Activated T-cell treated with anti-CD3 and anti-CD28 coated beads for 48 hours (primary cell): ENCODE results near the gene RANBP2.
"Not testable (repeated sequence)": the region's sequence is repeated elsewhere in the genome, so short reads cannot be mapped to it uniquely, and the experiment has no call there.

Experiments used
- DNase-seq: peaks from one replicate; pipeline ENCODE4 v3.0.0-alpha.2; 2020; ENCODE audit warnings: low read depth

Gene RANBP2

GRCh38 chr2:108719149-108720044 is at the start of gene RANBP2:
Gene RANBP2, plus strand, starts transcription at chr2:108719482. Its CDS starts 125 bp downstream, at chr2:108719607.
- peak; percentile 94 for DNase-seq

DNA sequence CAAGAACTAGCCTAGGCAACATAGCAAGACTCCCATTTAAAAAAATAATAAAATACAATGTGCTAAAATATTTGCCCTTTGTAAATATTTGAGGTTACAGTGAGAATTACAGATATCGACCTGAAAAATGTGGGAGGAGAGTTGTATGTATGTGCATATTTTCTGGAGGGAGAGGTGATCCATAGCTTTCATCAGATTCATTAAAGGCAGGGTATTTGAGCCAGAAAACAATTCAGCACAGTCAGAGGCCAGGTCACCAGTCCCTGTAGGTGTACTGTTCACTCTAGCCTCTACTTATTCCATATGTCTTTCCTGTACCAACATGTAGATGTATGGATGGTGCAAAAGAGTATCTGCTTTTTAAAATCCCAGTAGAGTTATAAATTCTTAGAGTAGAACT is 49.0 kb upstream of the RANBP2 start:
- DNase-seq: not testable (repeated sequence)

DNA sequence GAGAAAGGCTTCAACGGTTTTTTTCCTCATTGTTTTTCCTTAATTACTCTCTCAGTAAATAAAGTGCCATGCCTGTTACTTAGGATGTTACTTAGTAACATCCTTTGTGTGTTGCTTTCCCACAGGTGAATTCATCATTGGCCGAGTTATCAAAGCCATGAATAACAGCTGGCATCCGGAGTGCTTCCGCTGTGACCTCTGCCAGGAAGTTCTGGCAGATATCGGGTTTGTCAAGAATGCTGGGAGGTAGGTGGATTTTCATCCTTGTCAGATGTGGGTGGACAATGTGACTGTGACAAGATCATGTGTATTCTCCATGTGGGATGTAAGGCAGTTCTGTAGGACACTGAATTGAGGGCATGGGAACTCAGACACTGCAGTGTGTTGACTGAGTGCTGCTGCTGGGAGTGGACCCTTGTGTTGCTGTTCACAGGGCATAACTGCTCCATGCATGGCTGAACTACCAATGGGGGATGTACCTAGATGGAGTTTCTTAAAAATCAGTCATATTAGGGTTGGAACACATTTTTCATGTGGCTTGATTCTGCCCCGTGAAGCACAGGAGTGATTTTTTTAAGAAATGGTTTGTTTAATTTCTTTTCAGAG is 47.0 kb upstream of the RANBP2 start:
- DNase-seq: not testable (repeated sequence)

DNA sequence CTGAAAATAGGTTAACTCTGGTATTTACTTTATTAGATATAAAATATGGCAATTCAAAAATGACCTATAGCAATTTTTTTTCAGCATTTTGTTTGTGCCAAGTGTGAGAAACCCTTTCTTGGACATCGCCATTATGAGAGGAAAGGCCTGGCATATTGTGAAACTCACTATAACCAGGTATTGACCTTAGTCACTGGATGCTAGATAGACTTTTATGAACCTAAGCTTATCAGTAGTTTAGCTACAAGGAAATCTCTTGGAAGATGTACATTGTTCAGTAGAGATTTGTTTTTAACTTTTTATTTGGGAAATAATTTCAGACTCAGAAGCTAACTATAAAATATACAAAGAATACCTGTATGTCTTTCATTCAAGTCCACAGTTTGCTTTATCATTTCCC is 42.8 kb upstream of the RANBP2 start:
- DNase-seq: not testable (repeated sequence)

GRCh38 chr2:108677239-108677744 is 42.0 kb upstream of the RANBP2 start:
- DNase-seq: not testable (repeated sequence)

DNA sequence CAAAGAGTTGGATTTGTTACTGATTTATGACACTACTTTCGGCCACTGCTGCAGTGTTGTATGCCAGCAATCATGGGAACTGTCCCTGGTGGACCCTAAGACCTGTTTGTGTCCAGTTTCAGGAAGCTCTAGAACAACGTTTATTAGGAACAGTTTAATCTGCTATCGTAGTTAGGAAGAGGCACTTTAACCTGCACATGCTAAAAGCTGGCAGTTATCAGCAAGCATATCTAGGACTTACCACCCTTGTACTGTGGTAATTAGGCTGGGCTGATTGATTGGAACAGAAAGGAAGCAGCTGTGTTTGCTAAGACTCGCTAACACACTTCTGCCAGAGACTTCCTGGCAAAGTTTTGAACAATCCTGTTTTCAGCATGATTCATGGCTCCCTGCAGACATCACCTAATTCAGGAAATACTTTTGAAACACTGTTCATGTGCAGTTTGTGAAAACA is 41.1 kb upstream of the RANBP2 start:
- not testable (repeated sequence) for DNase-seq

DNA sequence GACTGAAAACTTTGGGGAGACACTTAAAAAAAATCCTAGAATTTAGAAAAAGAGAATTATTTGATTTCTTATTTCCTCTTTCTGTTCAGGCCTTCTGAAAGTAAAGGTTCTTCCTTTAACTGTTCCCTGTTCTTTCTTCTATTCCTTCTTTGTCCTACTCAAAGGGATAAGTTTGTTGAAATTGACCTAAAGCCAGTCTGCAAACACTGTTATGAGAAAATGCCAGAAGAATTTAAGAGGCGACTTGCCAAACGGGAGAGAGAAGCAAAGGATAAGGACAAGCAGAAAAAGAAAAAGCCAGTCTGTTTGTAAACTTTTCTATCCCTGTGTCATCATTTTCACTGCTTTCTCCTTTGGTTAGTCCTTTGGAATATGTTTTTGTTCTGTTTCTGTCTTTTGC is 38.5 kb upstream of the RANBP2 start:
- DNase-seq: not testable (repeated sequence)

- DNase-seq: not testable (repeated sequence)
These were observed 30.2 kb upstream of the RANBP2 start for GRCh38 chr2:108688818-108689756.

GRCh38 chr2:108690001-108690400 is 29.3 kb upstream of the RANBP2 start:
- not testable (repeated sequence) for DNase-seq

GRCh38 chr2:108691447-108691846 is 27.8 kb upstream of the RANBP2 start:
- no peak for DNase-seq

- DNase-seq: no peak
These were observed 18.1 kb upstream of the RANBP2 start for GRCh38 chr2:108701208-108701607.

GRCh38 chr2:108701806-108702205 is 17.5 kb upstream of the RANBP2 start:
- DNase-seq: no peak

DNA sequence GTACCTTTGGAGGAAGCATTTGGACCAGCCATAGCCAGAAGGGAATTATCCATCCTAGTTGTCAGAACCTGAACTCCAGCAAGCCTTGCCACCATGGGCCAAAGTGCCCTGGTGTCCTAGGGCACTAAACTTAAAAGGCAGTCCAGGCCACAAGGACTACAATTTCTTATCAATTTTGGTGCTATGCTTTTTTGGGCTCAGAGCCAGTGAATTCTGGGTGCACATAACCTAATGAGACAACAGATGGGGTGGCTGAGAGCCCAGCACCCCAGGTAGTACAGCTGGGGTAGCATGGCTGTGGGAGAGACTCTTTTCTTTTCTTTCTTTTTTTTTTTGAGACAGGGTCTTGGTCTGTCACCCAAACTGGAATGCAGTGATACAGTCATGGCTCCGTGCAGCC is 14.4 kb upstream of the RANBP2 start:
- DNase-seq: no peak

DNA sequence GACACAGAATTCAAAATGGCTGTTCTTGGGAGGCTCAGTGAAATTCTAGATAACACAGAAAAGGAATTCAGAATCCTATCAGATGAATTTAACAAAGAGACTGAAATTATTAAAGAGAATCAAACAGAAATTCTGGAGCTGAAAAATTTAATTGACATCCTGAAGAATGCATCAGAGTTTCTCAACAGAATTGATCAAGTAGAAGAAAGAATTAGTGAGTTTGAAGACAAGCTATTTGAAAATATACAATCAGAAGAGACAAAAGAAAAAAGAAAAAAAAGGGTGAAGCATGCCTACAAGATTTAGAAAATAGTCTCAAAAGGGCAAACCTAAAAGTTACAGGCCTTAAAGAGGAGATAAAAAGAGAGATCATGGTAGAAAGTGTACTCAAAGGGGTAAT is 12.0 kb upstream of the RANBP2 start:
- DNase-seq: no peak

DNA sequence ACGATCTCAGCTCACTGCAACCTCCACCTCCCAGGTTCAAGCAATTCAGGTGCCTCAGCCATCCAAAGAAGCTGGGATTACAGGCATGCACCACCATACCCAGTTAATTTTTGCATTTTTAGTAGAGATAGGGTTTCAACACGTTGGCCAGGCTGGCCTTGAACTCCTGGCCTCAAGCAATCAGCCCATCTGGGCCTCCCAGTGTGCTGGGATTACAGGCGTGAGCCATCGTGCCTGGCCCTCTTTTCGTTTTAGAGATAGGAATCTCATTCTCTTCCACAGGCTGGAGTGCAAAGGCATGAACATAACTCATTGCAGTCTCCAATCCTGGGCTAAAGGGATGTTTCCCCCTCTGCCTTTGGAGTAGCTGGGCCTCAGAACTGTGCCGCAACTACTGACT is 2.3 kb upstream of the RANBP2 start:
- DNase-seq: not testable (repeated sequence)

DNA sequence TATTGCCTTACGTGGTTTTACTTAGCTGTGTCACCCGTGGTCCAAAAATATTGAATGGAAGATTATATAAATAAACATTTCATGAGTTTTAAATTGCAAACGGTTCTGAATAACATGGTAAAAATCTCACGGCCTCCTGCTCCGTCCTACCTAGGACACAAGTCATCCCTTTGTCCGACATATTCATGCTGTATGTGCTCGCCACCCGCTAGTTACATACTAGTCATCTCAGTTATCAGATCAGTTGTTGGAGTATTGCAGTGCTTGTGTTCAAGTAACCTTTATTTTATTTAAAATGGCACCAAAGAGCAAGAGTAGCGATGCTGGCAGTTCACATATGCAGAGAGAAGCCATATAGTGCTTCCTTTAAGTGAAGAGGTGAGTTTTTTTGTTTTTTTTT is 6.8 kb downstream of the RANBP2 start:
- DNase-seq: not testable (repeated sequence)

DNA sequence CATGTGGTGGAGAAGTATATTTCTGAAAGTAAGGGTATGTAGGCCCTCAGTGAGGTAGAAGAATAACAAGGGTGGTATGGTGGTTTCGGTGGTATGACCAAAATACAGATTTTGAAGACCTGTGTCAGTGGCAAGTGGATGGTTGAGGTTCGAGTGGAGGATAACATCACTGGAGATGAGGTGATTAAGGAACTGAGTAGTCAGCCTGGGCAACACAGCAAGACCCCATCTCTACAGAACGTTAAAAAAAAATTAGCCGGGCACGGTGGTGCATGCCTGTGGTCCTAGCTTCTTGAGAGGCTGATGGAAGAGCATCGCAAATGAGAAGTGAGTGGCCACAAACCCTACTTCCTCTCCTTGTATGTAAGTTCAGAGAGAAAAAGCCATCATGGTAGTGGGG is 15.4 kb downstream of the RANBP2 start:
- not testable (repeated sequence) for DNase-seq

GRCh38 chr2:108757973-108758372 is 38.7 kb downstream of the RANBP2 start:
- DNase-seq: not testable (repeated sequence)

- not testable (repeated sequence) for DNase-seq
These were observed 43.3 kb downstream of the RANBP2 start for GRCh38 chr2:108762618-108763017.

DNA sequence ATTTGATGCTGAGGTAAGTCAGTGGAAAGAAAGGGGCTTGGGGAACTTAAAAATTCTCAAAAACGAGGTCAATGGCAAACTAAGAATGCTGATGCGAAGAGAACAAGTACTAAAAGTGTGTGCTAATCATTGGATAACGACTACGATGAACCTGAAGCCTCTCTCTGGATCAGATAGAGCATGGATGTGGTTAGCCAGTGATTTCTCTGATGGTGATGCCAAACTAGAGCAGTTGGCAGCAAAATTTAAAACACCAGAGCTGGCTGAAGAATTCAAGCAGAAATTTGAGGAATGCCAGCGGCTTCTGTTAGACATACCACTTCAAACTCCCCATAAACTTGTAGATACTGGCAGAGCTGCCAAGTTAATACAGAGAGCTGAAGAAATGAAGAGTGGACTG is 47.4 kb downstream of the RANBP2 start:
- not testable (repeated sequence) for DNase-seq

- DNase-seq: not testable (repeated sequence)
These were observed 48.6 kb downstream of the RANBP2 start for GRCh38 chr2:108767859-108768258.

- no peak for DNase-seq
These were observed 57.2 kb downstream of the RANBP2 start for GRCh38 chr2:108776475-108776874.
